ENCODE results near the gene OSCP1.

The OSCP1 gene

GRCh38 chr1:36472656-36473055, 22.4 kb upstream of the OSCP1 start:
- no peak for DNase-seq

DNA sequence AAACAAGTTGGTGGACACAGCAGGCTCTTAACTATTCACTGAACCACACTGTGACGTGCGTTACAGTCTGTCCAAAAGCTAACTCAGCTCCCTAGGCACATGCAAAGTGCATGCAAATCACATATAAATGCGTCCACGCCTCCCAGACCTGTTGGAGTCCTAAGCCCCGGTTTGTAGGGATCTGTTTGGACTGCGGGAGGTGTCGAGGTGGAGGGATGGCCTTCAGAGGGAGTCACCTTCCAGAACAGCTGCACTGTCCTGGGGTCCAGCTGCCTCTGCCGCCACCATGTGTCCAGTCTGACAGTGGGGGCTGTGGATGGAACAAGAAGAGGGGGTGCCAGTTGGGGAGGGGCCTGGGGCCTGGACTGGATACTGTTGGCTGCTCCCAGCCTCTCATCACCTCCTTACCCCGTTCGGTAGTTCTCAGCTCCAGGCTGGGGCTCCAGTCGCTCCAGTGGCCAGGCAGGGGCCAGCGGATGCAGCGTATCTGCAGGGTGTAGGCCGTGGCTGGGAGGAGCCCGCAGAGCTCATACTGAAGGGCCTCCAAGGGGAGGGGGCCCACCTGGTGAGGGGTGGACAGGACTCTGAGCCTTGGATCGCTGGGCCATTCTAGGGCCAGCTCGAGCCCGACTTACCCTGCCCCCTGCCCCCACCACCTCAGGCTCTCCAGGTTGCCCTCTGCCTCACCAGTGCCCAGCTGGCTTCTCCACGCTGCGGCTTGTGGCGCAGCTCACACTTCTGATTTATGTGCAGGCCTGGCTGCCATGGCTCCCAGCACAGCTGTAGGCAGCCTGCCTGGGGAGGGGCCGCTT, 21.8 kb upstream of the OSCP1 start:
- DNase-seq = no peak

GRCh38 chr1:36469163-36469562, 18.9 kb upstream of the OSCP1 start:
- no peak for DNase-seq

GRCh38 chr1:36467700-36468455, 17.6 kb upstream of the OSCP1 start:
- DNase-seq = no peak

GRCh38 chr1:36467027-36467410, 16.8 kb upstream of the OSCP1 start:
- no peak for DNase-seq

- DNase-seq = no peak
Observed at GRCh38 chr1:36466370-36467026, 16.2 kb upstream of the OSCP1 start.

- DNase-seq = no peak
Observed at GRCh38 chr1:36465731-36466369, 15.6 kb upstream of the OSCP1 start.

DNA sequence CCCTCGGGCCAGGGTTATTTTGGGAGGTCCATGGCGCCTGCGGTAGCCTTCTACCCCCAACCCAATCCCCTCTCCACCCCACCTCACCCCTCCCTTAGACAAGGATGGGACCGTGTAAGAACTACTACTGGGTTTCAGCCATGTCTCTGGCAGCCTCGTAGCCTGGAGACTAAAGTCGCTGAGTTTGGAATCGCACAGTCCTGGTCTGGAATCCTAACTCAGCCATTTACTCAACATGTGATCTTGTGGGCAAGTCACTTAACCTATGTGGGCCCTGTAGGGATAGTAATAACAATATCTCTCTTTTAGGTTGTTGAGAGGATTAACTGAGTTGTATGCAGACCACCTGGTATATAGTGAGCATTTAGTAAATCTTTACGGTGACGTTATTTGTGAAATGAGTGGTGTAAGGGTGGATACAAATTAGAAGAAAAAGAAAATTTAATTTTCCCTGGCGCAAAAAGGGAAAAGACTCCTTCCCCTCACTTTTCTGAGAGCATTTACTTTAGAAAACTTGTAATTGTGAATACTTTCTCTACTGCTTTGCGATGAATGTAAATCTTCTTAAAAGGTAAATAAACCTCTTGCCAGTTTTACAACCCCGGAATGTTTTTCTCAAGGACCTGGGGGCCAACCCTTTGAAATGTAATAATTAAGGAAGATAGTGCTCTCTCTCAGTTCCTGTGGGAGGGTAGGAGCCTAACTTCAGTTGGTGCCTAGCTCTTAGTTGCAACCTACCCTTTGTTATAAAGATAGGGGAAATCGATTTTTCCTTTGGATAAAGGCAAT, 14.5 kb upstream of the OSCP1 start:
- DNase-seq = peak; percentile 47

DNA sequence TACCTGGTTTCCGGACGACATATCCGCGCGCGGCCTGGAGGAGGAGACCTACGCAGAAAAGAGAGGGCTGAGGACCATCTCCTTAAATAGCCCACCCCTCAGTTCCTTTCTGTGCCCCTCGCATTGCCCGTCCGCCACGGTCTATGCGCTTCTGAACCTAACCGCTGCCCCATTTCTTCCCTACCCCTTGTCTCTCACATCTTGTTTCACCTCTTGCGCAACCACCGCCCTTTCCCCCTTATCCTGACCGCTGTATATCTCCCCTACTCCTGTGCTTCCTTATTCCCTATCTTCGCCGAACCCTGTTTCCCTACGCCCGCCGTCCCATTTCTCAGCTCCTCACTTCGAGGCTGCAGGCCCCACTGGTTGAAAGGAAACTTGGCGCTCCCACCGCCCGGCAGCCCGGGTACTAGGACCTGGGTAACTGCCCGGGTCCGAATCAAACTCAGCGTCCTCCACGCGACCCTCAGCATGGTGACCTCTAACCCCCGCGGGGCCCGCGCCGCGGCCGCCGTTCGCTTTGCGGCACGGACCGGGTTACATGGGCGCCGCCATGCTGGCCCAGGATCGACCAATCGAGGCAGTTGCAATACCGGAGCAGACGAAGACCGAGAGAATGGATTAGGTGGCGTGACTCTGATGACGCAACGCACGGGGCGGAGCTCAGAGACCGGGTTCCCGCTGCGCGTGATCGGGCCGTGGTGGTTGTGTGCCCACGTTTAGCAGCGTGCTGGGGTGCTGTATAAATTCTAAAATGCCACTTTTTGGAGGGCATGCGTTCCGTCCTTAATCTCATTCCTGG, 13.8 kb upstream of the OSCP1 start, which contains the start of gene MRPS15:
Gene MRPS15, minus strand, starts transcription at position 582 of the 802 bp plus-strand sequence. Its CDS starts 109 bp downstream, at position 473.
- peak; percentile 97 for DNase-seq

DNA sequence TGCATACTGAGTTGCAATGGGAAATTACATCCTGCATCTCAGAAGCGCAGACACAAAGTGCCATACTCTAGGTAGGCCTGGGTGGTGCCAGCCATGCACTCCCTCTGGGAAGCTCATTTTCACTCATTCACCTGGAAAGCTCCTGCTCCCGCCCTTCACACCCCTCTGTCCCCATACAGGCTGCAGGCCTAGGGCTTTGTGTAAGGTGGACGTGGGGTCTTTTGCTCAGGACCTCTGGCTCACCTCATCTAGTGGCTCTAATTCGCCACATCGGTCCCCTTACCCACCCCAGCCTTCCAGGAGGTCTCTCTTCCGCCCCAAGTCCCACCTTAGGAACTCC, 13.2 kb upstream of the OSCP1 start:
- DNase-seq = no peak

- DNase-seq = peak; percentile 89
Observed at GRCh38 chr1:36458910-36459309, 8.7 kb upstream of the OSCP1 start.

DNA sequence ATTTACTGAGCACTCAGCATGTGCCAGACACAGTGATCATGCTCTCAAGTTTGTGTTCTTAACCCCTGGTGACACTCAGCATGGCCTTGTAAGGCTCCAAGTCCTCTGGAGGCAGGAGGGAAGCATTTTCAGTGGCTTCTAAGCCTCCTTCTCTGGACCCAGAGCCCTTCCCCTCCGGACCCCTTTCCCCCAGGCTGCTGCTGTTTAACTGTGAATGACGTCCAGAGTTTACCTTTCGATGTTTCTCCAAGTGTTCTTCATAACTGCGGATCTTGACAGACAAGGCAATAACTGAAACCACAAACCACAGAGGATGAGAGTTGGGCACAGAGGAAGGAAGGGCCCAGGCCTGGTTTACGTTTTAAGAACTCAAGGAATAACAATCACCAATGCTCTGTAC, 7.4 kb upstream of the OSCP1 start:
- peak; percentile 68 for DNase-seq

DNA sequence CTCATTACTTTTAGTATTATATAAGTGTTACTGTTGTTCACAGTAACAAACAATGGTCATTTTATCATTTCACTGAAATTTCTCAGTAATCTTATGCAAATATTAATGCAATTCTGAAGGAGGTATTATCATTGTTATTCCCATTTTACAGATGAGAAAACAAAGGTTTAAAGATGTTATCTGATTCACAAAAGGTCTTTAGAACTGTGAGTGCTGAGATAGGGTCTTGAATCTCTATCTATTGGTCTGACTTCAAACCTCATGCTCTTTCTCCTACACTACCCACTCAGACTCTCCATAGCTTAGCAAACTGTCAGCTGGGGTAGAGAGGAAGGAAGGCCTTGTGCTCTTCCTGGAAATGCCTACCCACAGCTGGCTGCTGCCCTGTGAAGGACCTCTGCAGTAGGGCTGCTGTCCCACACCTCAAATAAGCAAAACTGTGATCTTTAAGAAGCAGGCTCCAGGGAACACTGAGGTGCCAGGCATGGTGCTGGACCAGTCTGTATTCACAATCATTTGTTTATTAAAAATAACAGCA, 6.2 kb upstream of the OSCP1 start:
- DNase-seq = peak; percentile 32

- no peak for DNase-seq
Observed at GRCh38 chr1:36455386-36455785, 5.1 kb upstream of the OSCP1 start.

DNA sequence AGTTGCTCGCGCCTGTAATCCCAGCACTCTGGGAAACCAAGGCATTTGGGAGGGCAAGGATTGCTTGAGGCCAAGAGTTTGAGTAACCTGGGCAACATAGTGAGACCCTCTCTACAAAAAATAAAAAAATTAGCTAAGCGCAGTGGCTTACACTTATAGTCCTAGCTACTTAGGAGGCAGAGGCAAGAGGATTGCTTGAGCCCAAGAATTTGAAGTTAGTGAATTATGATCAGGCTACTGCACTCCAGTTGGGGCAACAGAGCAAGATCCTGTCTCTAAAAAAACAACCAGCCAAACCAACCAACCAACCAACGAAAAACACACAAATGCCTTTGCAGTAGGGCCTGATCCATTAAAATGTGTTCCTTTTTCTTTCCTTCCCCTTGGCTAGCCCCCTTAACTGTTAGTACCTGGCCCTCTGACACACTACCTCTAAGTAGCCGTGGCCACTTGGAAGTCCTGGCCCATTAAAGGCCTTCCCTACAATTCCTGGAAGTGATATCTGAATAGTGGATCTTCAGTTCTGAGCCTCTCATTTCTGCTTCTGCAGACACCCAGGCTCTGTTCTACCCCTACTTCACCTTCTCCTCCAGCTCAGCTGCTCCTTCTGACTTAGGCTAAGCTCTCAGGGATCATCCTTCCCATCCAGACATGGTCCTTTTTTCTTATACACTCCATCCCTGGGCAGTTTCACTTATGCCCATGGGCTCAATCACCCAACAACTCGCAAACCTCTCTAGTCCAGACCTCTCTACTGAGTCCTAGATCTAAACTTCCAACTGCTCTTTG, 3.5 kb upstream of the OSCP1 start:
- DNase-seq = no peak

GRCh38 chr1:36453051-36453450, 2.8 kb upstream of the OSCP1 start:
- no peak for DNase-seq

- no peak for DNase-seq
Observed at GRCh38 chr1:36450919-36451305, 661 bp upstream of the OSCP1 start.

- no peak for DNase-seq
Observed at GRCh38 chr1:36448530-36449056, 1.7 kb downstream of the OSCP1 start.

DNA sequence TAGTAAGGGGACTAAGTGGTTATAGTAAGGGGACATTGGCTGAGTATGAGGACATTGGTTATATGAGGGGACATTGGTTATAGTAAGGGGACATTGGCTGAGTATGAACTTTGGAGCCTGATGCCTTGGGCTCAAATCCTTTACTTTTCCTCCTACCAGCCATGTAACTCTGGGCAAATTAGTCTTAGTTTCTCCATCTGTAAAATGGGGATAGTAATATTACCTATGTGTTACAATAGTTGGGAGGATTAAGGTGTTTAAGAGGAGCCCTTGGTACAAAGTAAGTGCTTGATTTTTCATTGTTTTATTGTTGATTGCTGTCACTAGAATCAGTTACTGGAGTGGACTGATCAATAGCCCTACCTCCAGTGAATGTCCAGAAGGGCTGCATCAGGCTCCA, 2.8 kb downstream of the OSCP1 start:
- no peak for DNase-seq

DNA sequence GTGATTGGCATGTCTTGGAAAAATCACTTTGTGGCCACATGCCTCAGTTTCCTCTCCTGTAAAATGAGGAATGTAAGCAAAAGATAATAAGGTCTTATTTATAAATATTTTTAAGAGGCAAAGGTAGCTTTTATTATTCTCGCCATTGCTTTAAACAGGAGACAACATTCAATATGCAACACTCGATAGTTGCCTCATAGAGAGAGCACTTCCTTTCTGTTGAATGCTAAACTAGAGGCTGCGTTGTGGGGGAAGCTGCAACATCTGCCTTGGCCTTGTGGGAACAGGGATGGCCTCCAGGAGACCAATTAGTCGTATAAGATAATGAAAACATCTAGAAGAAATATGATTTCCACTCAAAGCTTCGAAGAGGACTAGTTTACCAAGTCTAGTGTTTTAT, 3.5 kb downstream of the OSCP1 start:
- no peak for DNase-seq

All from activated CD4-positive, alpha-beta T cell treated with anti-CD3 and anti-CD28 coated beads, Interleukin-2, Interleukin-6, amounts not matched to agents 100 ng/mL and 50 ng/mL, durations not matched to agents 16 hours and 8 hours (primary cell).